HG03354 (cell line): ENCODE results near the gene TRIM47.
"Not testable (repeated sequence)": the region's sequence is repeated elsewhere in the genome, so short reads cannot be mapped to it uniquely, and the experiment has no call there.

Source experiments
- ATAC-seq: cut with Tn5 transposase; IDR thresholded peaks from one replicate; pipeline ENCODE4 v1.9.1; 2021; ENCODE audit warnings: mild to moderate bottlenecking; ENCODE audit not compliant: unreplicated experiment, poor library complexity, severe bottlenecking

TRIM47 gene

GRCh38 chr17:75893305-75894048 lies 15.1 kb upstream of the TRIM47 start:
- no peak for ATAC-seq

- no peak for ATAC-seq
These were observed 14.3 kb upstream of the TRIM47 start for GRCh38 chr17:75892556-75893224.

- ATAC-seq = no peak
These were observed 13.5 kb upstream of the TRIM47 start for GRCh38 chr17:75891605-75892555.

GRCh38 chr17:75891022-75891604 lies 12.7 kb upstream of the TRIM47 start:
- ATAC-seq = no peak

GRCh38 chr17:75889454-75889853 lies 11.1 kb upstream of the TRIM47 start:
- ATAC-seq = no peak

- ATAC-seq = no peak
These were observed 10.1 kb upstream of the TRIM47 start for GRCh38 chr17:75888484-75888883.

- ATAC-seq = not testable (repeated sequence)
These were observed 7.5 kb upstream of the TRIM47 start for GRCh38 chr17:75885860-75886259.

GRCh38 chr17:75885431-75885830 lies 7.0 kb upstream of the TRIM47 start:
- ATAC-seq = no peak

- no peak for ATAC-seq
These were observed 3.5 kb upstream of the TRIM47 start for GRCh38 chr17:75881678-75882454.

GRCh38 chr17:75880266-75880665 lies 1.9 kb upstream of the TRIM47 start:
- ATAC-seq = no peak

GRCh38 chr17:75877752-75878173 lies 618 bp downstream of the TRIM47 start:
- peak; percentile 57 for ATAC-seq

GRCh38 chr17:75876938-75877751 lies 1.2 kb downstream of the TRIM47 start:
- no peak for ATAC-seq

- ATAC-seq = no peak
These were observed 2.0 kb downstream of the TRIM47 start for GRCh38 chr17:75876190-75876937.

- ATAC-seq = no peak
These were observed 2.5 kb downstream of the TRIM47 start for GRCh38 chr17:75875940-75876189.

- no peak for ATAC-seq
These were observed 3.0 kb downstream of the TRIM47 start for GRCh38 chr17:75875182-75875939.

- ATAC-seq = no peak
These were observed 3.8 kb downstream of the TRIM47 start for GRCh38 chr17:75874323-75875181.
